T-helper 17 cell (primary cell): ENCODE data around the gene ADAM22. TPM values are rescaled to one million over a fixed set of nuclear protein-coding genes. Genes with fewer than 3 reads are reported as not detected.

Experiments used
- ATAC-seq: fragments of 150-1000 bp; cut with Tn5 transposase; 2 replicates; pipeline ENCODE4 v1.10.0; 2021; ENCODE audit warnings: mild to moderate bottlenecking, moderate library complexity
- DNase-seq, 3 donors: peaks; one replicate each; pipeline versions ENCODE4 v3.0.0 to v3.0.0-alpha.2; 2020 to 2021
- H3K9me3 ChIP-seq: one replicate; pipeline ENCODE4 v1.7.0; 2013; ENCODE audit warnings: low read length, mild to moderate bottlenecking; ENCODE audit not compliant: control insufficient read depth, poor library complexity, severe bottlenecking
- H3K27ac Mint-ChIP-seq: one replicate; pipeline ENCODE4 v1.8.0; 2022; ENCODE audit warnings: mild to moderate bottlenecking, moderate library complexity, mixed read lengths
- H3K27me3 Mint-ChIP-seq: one replicate; pipeline ENCODE4 v1.8.0; 2022; ENCODE audit warnings: mixed read lengths
- H3K36me3 Mint-ChIP-seq: one replicate; pipeline ENCODE4 v1.8.0; 2022; ENCODE audit warnings: low read depth, mixed read lengths
- H3K4me1 Mint-ChIP-seq: one replicate; pipeline ENCODE4 v1.8.0; 2022; ENCODE audit warnings: mild to moderate bottlenecking, mixed read lengths
- H3K4me3 Mint-ChIP-seq: one replicate; pipeline ENCODE4 v1.8.0; 2022; ENCODE audit warnings: mild to moderate bottlenecking, moderate library complexity, mixed read lengths
- total RNA-seq, 4 donors: library from RNA in 2 of 4; stranded (reverse) in 2 of 4; gene quantifications; one replicate each; pipeline ENCODE4 v1.2.3 and lab custom pipeline; 2022 to 2026

The ADAM22 gene
- total RNA-seq, 2 donors from 2014 or later, result 2.0 to 3.0 TPM

DNA sequence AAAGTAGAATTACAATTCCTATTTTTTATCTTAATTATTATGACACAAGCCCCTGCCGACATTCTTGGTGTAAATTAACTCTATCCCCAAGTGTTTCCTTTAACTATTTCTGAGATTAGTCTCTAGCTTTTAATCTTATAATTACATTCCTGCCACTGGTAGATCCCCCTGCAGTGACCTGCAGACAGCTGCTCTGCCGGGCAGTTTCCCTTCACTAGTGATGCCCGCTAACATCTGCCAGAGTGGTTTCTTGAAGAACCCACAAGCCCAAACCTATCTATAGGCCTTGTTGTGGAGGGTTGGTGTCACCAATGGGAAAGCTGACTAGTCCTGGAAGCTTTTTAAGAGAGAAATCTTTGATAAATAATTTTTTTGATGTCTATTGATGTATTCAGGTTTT is 50.0 kb downstream of the ADAM22 start:
- H3K4me3 Mint-ChIP-seq, result no peak overlapping the region
- no peaks in the 10 kb centered on the region for H3K27me3 Mint-ChIP-seq
- ATAC-seq (no peak), DNase-seq (no peak)
- no peaks in the 10 kb centered on the region for H3K9me3 ChIP-seq
- H3K27ac Mint-ChIP-seq, result no peak overlapping the region
- H3K36me3 Mint-ChIP-seq, result no peaks in the 10 kb centered on the region
- H3K4me1 Mint-ChIP-seq, result peaks cover 3% of the 10 kb centered on the region

- H3K36me3 Mint-ChIP-seq, result no peaks in the 10 kb centered on the region
- no peak overlapping the region for H3K4me3 Mint-ChIP-seq
- H3K9me3 ChIP-seq, result no peaks in the 10 kb centered on the region
- H3K27ac Mint-ChIP-seq, result no peak overlapping the region
- no peak for ATAC-seq
- no peaks in the 10 kb centered on the region for H3K4me1 Mint-ChIP-seq
- no peaks in the 10 kb centered on the region for H3K27me3 Mint-ChIP-seq
- no peak for DNase-seq
Observed at GRCh38 chr7:87993269-87993668, 59.2 kb downstream of the ADAM22 start.

DNA sequence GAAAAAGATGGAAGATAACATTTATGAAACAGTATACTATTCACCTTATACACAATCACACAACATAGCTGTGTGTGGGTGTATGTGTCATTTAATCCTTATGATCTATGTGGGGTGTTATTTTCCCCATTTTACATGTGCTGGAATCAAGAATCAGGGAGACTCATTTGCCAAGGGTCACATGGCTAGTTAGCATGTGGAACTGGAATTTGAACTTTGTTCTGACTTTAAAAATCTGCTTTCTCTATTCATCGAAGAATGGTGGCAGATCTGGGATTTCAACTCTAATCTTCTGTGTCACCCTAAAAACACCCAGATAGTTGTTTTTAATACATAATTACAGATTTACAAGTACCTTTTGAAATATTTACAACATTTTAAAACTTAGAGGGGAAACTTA is 65.2 kb downstream of the ADAM22 start:
- Mint-ChIP-seq H3K36me3 (no peaks in the 10 kb centered on the region), H3K27ac (no peak overlapping the region), H3K4me1 (peaks cover 2% of the 10 kb centered on the region), H3K27me3 (no peaks in the 10 kb centered on the region), H3K4me3 (no peak overlapping the region)
- DNase-seq (no peak), ATAC-seq (no peak)
- H3K9me3 ChIP-seq, result no peaks in the 10 kb centered on the region

GRCh38 chr7:88001744-88002530 is 67.9 kb downstream of the ADAM22 start:
- H3K9me3 ChIP-seq, result no peaks in the 10 kb centered on the region
- H3K27ac Mint-ChIP-seq, result no peak overlapping the region
- no peaks in the 10 kb centered on the region for H3K27me3 Mint-ChIP-seq
- H3K4me3 Mint-ChIP-seq, result no peak overlapping the region
- DNase-seq, result no peak
- ATAC-seq, result no peak
- H3K4me1 Mint-ChIP-seq, result peaks cover 2% of the 10 kb centered on the region
- H3K36me3 Mint-ChIP-seq, result no peaks in the 10 kb centered on the region

GRCh38 chr7:88002617-88003016 is 68.6 kb downstream of the ADAM22 start:
- H3K27ac Mint-ChIP-seq, result no peak overlapping the region
- H3K4me3 Mint-ChIP-seq, result no peak overlapping the region
- ATAC-seq, result no peak
- H3K9me3 ChIP-seq, result no peaks in the 10 kb centered on the region
- H3K4me1 Mint-ChIP-seq, result peaks cover 2% of the 10 kb centered on the region
- no peak for DNase-seq
- no peaks in the 10 kb centered on the region for H3K36me3 Mint-ChIP-seq
- H3K27me3 Mint-ChIP-seq, result no peaks in the 10 kb centered on the region

- H3K27ac Mint-ChIP-seq, result no peak overlapping the region
- H3K4me3 Mint-ChIP-seq, result no peak overlapping the region
- no peak for DNase-seq
- no peak for ATAC-seq
- H3K9me3 ChIP-seq, result no peaks in the 10 kb centered on the region
- no peaks in the 10 kb centered on the region for H3K27me3 Mint-ChIP-seq
- H3K4me1 Mint-ChIP-seq, result peaks cover 2% of the 10 kb centered on the region
- no peaks in the 10 kb centered on the region for H3K36me3 Mint-ChIP-seq
Observed at GRCh38 chr7:88003581-88003980, 69.5 kb downstream of the ADAM22 start.

- H3K4me3 Mint-ChIP-seq, result no peak overlapping the region
- no peaks in the 10 kb centered on the region for H3K36me3 Mint-ChIP-seq
- H3K27ac Mint-ChIP-seq, result no peak overlapping the region
- no peaks in the 10 kb centered on the region for H3K9me3 ChIP-seq
- DNase-seq (no peak), ATAC-seq (no peak)
- no peaks in the 10 kb centered on the region for H3K27me3 Mint-ChIP-seq
- H3K4me1 Mint-ChIP-seq, result peaks cover 2% of the 10 kb centered on the region
Observed at GRCh38 chr7:88005191-88005590, 71.1 kb downstream of the ADAM22 start.

- H3K4me1 Mint-ChIP-seq, result peaks cover 6% of the 10 kb centered on the region
- DNase-seq (no peak), ATAC-seq (no peak)
- H3K27me3 Mint-ChIP-seq, result no peaks in the 10 kb centered on the region
- H3K9me3 ChIP-seq, result no peaks in the 10 kb centered on the region
- H3K36me3 Mint-ChIP-seq, result no peaks in the 10 kb centered on the region
- no peak overlapping the region for H3K4me3 Mint-ChIP-seq
- no peak overlapping the region for H3K27ac Mint-ChIP-seq
Observed at GRCh38 chr7:88009651-88010050, 75.6 kb downstream of the ADAM22 start.

DNA sequence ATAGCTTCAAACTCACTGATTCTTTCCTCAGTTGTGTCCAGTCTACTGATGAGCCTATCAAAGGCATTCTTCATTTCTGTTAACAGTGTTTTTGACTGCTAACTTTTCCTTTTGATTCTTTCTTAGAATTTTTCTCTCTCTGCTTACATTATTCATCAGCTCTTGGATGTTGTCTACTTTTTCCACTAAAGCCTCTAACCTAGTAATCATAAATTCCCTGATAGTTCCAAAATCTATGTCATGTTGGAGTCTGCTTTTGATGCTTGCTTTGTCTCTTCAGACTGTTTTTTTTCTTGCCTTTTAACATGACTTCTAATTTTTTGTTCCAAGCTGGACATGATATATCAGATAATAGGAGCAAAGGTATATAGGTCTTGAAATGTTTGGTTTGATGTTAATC is 78.0 kb downstream of the ADAM22 start:
- no peak overlapping the region for H3K27ac Mint-ChIP-seq
- no peaks in the 10 kb centered on the region for H3K9me3 ChIP-seq
- no peaks in the 10 kb centered on the region for H3K27me3 Mint-ChIP-seq
- no peaks in the 10 kb centered on the region for H3K36me3 Mint-ChIP-seq
- ATAC-seq (no peak), DNase-seq (no peak)
- no peak overlapping the region for H3K4me3 Mint-ChIP-seq
- H3K4me1 Mint-ChIP-seq, result peaks cover 6% of the 10 kb centered on the region

DNA sequence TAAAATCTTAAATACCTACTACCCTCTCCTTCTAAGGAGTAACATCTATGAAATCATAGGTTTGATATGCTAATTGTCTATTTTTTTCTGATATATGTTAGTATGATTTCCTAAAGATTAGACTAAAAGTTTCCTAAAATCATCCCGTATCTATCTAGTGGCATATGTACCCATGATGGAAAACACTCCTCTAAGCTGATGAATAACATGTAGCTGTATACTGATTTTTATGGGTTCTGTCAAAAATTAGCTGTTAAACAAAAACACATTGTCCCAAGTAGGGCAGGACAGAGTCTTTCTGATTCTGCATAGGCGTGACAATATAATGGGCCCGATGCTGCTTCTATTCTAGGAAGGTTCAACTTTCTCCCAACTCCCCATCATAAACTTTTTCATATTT is 79.9 kb downstream of the ADAM22 start:
- no peaks in the 10 kb centered on the region for H3K36me3 Mint-ChIP-seq
- H3K27ac Mint-ChIP-seq, result no peak overlapping the region
- ATAC-seq (no peak), DNase-seq (no peak)
- peaks cover 6% of the 10 kb centered on the region for H3K4me1 Mint-ChIP-seq
- H3K9me3 ChIP-seq, result no peaks in the 10 kb centered on the region
- H3K4me3 Mint-ChIP-seq, result no peak overlapping the region
- H3K27me3 Mint-ChIP-seq, result no peaks in the 10 kb centered on the region

DNA sequence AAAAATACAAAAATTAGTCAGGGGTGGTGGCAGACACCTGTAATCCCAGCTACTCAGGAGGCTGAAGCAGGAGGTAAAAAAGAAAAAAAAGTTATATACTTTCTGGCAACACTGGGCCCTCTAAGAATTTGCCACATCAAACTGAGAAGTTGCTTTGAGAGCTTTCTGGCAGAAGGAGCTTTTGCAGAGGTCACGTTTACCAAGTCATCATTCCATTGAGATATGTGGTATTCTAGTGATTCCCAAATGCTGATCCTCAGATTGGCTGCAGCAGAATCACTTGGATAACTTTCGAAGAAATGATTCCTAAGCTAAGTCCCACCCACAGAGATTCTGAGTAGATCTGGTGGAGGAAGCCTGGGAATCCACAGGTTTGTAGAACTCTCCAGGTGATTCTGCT is 80.5 kb downstream of the ADAM22 start:
- H3K4me1 Mint-ChIP-seq, result peaks cover 6% of the 10 kb centered on the region
- H3K27ac Mint-ChIP-seq, result no peak overlapping the region

GRCh38 chr7:88015309-88015708 is 81.3 kb downstream of the ADAM22 start:
- Mint-ChIP-seq H3K36me3 (no peaks in the 10 kb centered on the region), H3K4me1 (peaks cover 6% of the 10 kb centered on the region), H3K27me3 (no peaks in the 10 kb centered on the region), H3K27ac (no peak overlapping the region), H3K4me3 (no peak overlapping the region)
- ATAC-seq (no peak), DNase-seq (no peak)
- H3K9me3 ChIP-seq, result no peaks in the 10 kb centered on the region

More for the DNA sequence above, 80.5 kb downstream of the ADAM22 start:
- Mint-ChIP-seq H3K4me3 (no peak overlapping the region), H3K27me3 (no peaks in the 10 kb centered on the region), H3K36me3 (no peaks in the 10 kb centered on the region)
- no peak for DNase-seq
- no peaks in the 10 kb centered on the region for H3K9me3 ChIP-seq
- no peak for ATAC-seq

DNA sequence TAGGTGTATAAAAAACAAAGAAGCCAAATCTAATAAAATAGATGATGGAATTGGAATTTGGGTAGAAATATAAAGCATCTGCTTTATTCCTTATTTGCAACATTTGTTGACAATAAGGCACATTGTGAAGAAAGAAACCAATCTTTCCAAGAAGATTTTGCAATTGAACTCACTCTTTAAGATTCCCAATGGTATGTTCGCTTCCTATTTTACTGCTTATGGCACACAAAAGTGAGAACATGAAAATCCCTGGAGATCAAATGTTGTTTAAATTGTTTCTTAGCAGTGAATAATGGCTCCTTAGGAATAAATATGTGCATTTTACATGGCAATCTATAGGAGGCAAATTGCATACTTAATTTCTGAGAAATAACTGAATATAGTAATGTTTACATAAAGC is 84.5 kb downstream of the ADAM22 start:
- Mint-ChIP-seq H3K36me3 (no peaks in the 10 kb centered on the region), H3K4me1 (no peaks in the 10 kb centered on the region), H3K27me3 (no peaks in the 10 kb centered on the region), H3K4me3 (no peak overlapping the region), H3K27ac (no peak overlapping the region)
- ATAC-seq (no peak), DNase-seq (no peak)
- no peaks in the 10 kb centered on the region for H3K9me3 ChIP-seq

DNA sequence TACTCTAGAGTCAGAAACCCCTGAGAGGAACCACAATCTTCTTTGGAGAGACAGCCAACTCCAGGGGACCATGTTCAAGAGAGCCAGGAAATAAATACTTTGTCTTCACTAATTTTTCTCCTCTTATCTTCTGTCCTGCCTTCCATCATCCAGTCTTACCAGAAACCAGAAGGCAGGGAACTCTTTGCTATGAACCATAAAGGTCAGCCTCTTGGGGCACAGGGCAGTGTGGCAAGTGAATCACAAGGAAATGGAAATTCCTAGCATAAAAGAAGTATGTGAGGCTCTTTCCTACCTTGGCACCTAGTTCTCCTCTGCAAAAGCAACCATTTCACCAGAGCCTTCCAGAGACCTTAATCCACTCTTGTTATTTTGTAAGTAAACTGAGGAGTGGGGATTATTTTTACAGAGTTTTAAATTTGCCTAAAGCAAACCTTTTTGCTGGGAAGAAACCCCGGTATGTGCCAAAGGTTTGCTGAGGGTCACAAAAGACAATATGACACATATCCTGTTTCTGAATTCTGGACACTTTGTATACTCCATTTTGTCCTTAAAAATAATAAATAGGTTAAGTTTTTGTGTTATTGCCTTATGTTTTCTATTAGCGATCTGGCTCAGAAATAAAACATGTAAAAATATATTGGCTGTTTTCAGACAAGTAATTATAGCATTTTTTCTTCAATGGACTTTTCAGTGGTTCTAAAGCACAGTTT is 87.1 kb downstream of the ADAM22 start:
- H3K36me3 Mint-ChIP-seq, result no peaks in the 10 kb centered on the region
- ATAC-seq (no peak), DNase-seq (no peak)
- no peak overlapping the region for H3K27ac Mint-ChIP-seq
- H3K4me3 Mint-ChIP-seq, result no peak overlapping the region
- H3K27me3 Mint-ChIP-seq, result no peaks in the 10 kb centered on the region
- H3K4me1 Mint-ChIP-seq, result no peaks in the 10 kb centered on the region
- no peaks in the 10 kb centered on the region for H3K9me3 ChIP-seq
